LNCAP (cell line): ENCODE measurements around the gene MYORG.

Experiments used
- CTCF ChIP-seq: fragments of 450-650 bp; IDR thresholded peaks from 2 replicates; pipeline ENCODE4 v1.5.1; 2017; ENCODE audit warnings: mild to moderate bottlenecking

Gene MYORG

GRCh38 chr9:34328987-34329832, 47.5 kb downstream of the MYORG start, which contains the start of the genes KIF24 and NUDT2:
TSS of gene KIF24 (minus strand) at chr9:34329268. CDS start at chr9:34311346, 17,922 bp downstream.
TSS of gene NUDT2 (plus strand) at chr9:34329569. CDS start at chr9:34339040, 9,471 bp downstream.
- no peak for TF ChIP-seq CTCF

DNA sequence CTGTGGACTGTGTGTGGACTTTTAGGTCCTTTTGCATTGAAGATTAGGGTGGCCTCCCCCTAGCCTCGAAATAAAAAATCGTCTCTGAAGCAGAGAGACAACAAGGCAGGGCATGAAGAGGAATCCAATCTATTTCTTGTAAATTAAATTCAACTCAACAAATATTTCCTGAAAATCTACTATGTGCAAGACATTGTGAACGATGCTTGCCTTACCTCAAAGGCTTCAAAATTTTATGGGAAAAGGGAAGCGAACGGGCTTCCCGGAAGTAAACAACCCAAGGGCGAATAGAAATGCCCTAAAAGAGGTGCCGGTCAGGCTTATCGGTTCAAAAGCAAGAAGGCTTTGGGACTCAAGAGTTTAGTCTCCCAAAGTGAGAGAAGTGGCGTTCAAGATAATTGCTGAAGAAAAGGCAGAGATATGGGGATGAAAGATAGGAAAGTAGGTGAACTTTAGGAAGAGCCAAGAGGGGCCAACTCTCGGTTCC, 48.2 kb downstream of the MYORG start:
- no peak for TF ChIP-seq CTCF

GRCh38 chr9:34326690-34327089, 50.0 kb downstream of the MYORG start:
- no peak for TF ChIP-seq CTCF

DNA sequence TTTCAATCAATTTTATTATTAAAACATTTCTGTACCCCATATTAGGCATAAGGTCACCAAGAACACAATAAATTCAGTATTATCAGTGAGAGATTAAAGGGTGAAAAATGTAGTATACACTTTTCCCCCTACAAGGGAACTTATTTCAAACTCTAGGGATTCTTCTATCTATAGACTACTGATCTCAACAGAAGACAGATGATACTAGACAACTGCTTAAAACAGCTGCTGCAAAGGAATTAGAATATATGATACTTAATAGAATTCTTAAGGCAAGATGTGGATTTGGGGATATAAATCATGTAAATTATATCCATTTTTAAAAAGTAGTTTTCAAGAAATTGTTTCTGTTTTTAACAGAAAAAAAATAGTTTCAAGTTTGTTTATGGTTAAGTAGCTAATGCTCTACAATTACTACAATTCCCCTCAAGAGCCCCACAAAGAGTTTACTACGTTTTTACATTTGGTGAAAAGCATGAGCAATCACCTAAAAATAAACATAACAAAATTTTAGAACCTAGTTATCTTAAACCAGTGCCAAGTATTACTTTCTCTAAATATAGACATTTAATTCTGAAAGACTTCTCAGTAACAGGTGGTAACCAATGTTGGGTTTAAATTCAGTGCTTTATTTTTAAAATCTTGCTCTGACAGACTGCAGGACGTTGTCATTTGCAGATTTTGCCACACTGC, 53.7 kb downstream of the MYORG start:
- TF ChIP-seq CTCF: no peak

- no peak for TF ChIP-seq CTCF
These were observed 55.2 kb downstream of the MYORG start for GRCh38 chr9:34321451-34321850.

GRCh38 chr9:34318163-34318790, 58.4 kb downstream of the MYORG start:
- no peak for TF ChIP-seq CTCF

- no peak for TF ChIP-seq CTCF
These were observed 59.3 kb downstream of the MYORG start for GRCh38 chr9:34317436-34317835.
